ENCODE results near the gene FBXO47.
"Not testable (repeated sequence)": the region's sequence is repeated elsewhere in the genome, so short reads cannot be mapped to it uniquely, and the experiment has no call there.

Gene FBXO47

DNA sequence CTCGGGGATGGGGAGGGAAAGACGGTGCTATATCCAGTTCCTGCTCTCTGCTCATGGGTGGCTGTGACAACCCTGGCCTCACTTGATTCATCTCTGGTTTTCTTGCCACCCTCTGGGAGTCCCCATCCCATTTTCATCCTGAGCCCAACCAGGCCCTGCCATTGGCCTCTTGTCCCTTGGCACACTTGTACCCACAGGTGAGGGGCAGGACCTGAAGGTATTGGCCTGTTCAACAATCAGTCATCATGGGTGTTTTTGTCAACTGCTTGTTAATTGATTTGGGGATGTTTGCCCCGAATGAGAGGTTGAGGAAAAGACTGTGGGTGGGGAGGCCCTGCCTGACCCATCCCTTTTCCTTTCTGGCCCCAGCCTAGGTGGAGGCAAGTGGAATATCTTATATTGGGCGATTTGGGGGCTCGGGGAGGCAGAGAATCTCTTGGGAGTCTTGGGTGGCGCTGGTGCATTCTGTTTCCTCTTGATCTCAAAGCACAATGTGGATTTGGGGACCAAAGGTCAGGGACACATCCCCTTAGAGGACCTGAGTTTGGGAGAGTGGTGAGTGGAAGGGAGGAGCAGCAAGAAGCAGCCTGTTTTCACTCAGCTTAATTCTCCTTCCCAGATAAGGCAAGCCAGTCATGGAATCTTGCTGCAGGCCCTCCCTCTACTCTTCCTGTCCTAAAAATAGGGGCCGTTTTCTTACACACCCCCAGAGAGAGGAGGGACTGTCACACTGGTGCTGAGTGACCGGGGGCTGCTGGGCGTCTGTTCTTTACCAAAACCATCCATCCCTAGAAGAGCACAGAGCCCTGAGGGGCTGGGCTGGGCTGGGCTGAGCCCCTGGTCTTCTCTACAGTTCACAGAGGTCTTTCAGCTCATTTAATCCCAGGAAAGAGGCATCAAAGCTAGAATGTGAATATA lies 46.6 kb downstream of the FBXO47 start:
- no peak for DNase-seq

DNA sequence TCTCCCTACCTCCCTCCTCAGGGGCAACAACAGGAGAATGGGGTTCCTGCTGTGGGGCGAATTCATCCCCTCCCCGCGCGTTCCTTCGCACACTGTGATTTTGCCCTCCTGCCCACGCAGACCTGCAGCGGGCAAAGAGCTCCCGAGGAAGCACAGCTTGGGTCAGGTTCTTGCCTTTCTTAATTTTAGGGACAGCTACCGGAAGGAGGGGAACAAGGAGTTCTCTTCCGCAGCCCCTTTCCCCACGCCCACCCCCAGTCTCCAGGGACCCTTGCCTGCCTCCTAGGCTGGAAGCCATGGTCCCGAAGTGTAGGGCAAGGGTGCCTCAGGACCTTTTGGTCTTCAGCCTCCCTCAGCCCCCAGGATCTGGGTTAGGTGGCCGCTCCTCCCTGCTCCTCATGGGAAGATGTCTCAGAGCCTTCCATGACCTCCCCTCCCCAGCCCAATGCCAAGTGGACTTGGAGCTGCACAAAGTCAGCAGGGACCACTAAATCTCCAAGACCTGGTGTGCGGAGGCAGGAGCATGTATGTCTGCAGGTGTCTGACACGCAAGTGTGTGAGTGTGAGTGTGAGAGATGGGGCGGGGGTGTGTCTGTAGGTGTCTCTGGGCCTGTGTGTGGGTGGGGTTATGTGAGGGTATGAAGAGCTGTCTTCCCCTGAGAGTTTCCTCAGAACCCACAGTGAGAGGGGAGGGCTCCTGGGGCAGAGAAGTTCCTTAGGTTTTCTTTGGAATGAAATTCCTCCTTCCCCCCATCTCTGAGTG lies 47.7 kb downstream of the FBXO47 start:
- no peak for DNase-seq

DNA sequence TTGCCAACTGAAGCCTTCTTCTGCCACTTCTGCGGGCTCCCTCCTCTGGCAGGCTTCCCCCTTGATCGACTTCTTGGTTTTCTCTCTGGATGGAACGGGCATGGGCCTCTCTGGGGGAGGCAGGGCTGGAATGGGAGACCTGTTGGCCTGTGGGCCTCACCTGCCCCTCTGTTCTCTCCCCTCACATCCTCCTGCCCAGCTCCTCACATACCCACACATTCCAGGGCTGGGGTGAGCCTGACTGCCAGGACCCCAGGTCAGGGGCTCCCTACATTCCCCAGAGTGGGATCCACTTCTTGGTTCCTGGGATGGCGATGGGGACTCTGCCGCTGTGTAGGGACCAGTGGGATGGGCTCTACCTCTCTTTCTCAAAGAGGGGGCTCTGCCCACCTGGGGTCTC lies 48.3 kb downstream of the FBXO47 start:
- no peak for DNase-seq

DNA sequence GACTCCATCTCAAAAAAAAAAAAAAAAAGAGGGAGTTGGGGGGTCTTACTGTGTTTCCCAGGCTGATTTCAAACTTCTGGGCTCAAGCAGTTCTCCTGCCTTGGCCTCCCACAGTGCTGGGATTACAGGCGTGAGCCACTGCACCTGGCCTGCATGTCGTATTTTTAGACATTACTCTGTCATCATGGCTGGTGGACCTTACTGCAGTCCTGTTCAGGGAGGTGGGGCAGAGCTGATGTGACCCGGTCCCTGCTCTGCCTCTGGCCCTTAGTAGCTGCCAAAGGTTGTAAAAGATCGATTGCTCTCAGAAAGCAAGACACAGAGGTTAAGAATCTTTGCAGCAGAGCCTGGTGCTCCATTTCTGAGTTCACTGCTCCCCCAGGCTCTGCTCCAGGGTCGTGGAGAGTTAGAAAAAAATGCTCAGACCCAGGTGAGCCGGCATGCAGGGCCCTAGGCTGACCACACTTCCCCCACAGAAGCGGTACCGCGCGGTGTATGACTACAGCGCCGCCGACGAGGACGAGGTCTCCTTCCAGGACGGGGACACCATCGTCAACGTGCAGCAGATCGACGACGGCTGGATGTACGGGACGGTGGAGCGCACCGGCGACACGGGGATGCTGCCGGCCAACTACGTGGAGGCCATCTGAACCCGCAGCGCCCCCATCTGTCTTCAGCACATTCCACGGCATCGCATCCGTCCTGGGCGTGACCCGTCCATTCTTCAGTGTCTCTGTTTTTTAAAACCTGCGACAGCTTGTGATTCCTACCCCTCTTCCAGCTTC lies 48.9 kb downstream of the FBXO47 start:
- DNase-seq = no peak

GRCh38 chr17:38917259-38917658 lies 49.9 kb downstream of the FBXO47 start:
- DNase-seq = no peak

GRCh38 chr17:38916771-38917170 lies 50.4 kb downstream of the FBXO47 start:
- no peak for DNase-seq

DNA sequence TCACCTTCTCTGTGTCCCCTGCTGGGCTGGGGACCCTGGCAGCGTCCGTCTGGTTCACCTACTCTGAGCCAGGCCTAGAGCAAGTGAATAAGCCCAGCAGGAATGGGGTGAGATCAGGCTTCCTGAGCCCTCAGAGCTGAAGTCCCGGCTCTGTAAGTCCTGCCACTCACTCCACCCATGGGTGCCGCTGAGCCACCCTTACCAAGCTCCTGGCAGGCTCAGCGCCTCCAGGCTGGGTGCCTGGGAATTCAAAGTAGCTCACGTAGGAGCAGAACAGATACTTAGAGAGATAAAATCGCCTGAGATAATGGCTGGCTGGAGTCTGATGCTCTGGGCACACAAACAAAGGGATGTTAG lies 51.6 kb downstream of the FBXO47 start:
- DNase-seq = no peak

DNA sequence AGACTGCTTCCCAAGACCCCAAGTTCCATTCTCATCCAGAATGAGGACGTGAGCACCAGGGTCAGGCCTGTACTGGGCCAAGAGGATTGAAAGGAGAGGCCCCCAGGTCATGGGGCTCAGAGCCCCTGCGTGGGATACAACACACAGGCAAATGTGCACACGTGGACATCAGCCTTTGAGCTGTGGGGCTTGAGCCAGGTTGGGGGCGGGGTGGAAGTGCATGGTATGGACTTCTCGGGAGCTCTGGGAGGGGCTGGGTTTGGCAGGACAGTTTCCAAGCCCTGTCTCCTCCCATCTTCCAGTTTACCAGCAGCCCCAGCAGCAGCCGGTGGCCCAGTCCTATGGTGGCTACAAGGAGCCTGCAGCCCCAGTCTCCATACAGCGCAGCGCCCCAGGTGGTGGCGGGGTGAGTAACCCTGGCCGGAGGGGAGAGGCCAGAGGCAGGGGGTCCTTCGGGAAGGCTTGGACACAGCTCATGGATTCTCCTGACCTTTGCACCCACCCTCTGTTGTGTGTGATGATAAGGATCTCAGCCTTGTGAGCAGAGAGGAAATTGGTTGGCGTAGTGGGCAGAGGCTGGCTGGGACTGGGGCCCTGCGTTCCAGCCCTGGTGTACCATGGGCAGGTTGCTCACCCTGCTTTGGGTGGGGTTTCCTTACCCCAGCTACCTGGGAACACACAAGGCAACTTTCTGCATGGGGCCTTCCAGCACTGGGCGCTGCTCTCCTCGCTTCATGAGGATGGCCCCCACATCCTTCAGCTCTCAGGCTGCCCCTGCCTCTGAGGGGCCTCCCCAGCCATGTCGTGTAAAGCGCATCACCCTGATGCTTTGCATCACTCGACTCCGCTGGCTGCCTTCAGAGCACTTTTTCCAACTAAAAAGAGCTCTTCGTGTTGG lies 52.2 kb downstream of the FBXO47 start:
- DNase-seq = no peak

- no peak for DNase-seq
Measured at GRCh38 chr17:38912221-38912813, 54.9 kb downstream of the FBXO47 start.

DNA sequence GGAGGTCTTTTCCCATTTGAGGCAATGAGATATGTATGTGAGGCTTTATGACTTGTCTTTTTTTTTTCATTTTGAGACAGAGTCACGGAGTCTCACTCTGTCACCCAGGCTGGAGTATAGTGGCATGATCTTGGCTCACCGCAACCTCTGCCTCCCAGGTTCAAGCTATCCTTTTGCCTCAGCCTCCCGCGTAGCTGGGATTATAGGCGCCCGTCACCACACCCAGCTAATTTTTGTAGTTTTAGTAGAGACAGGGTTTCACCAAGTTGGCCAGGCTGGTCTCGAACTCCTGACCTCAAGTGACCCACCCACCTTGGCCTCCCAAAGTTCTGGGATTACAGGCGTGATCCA lies 55.5 kb downstream of the FBXO47 start:
- DNase-seq = not testable (repeated sequence)

GRCh38 chr17:38911081-38911730 lies 56.0 kb downstream of the FBXO47 start:
- no peak for DNase-seq

- DNase-seq = no peak
Measured at GRCh38 chr17:38910325-38910724, 56.9 kb downstream of the FBXO47 start.

DNA sequence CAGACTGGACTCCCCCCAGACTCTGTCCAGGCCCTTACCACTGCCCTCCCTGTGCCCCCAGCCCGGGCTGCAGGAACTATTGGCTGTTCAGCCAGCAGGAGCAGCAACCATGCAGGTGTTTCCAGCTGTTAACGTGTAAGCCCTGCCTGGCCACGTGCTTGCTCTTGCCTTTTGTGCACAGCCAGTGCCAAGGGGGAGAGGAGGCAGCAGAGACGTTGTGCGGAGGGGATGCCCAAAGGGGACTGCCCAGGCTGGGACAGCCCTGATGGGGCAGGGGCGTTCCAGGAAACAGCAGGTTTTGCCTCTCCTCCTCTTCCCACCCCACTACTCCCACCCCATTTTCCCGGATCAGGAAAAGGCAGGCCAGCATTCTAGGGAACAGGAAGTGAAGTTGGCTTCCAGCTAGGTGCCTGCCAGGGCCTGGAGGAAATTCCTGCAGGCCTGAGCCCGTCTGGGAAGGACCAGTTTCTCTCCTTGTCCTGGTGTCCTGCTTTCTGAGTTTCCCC lies 58.5 kb downstream of the FBXO47 start:
- DNase-seq = no peak

DNA sequence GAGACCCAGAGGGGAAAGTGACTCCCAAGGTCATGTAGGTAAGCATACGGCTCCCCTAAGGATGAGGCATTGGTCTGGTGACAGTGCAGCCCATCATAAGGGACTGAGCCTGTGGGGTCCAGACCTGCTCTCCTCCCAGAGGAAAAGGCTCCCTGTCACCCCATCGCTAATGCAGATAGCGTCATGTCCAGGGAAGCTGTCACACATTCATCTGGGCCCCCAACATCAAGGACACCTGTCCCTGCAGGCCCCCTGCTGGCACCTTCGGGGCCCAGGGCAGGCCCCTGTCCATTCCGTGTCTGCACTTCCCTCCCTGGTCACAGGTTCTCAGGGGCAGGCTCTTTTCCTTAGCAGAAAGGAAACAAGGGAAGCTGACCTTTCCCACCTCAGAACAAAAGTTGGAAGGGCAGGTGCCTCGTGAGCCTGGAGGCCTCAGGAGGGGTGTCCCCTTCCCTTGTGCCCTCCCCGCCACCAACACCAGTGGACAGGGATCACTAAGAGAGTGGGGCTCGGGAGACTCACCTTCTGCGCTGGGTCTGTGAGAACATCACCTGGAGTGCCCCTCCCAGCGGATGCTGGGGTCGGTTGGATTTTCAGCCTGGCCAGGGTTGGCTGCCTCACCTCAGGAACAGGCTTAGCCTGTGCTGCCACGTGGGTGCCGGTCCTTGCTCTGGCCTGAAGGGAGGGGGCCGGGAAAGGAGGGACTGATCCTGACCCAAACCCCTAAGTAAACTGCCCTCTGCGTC lies 59.1 kb downstream of the FBXO47 start:
- no peak for DNase-seq

DNA sequence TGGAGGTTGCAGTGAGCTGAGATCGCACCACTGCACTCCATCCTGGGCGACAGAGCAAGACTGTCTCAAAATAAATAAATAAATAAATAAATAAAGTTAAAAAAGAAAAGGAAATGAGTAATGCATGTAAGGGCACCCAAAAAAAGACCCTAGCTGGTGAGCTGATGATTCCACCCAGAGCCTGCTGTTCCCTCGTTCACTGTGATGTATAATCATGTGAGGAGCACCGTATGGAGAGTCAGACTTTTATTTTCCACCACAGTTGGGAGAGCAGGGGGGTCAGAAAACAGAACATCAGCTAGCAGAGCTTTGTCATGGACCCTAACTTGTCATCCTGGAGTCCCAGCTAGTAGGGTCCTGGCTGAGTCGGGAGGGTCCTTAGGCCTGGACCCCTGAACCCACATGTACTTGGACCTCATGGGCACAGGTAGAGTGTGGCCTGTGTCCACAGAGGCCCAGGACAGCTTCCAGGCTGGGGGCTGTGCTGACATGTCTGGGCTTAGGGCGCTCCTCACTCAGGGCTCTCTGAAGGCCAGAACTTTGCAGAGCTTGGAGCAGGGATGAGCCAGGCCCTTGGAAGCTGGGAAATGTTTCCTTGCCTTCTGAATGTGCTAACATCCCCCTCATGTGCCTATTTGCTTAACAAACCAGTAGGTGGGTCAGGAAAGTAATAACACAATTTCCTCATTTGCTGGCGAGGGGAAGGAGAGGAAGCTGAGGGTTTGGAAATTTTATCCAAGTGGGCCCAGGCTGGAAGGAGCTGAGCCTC lies 60.6 kb downstream of the FBXO47 start:
- no peak for DNase-seq

GRCh38 chr17:38905375-38905774 lies 61.8 kb downstream of the FBXO47 start:
- DNase-seq = no peak

DNA sequence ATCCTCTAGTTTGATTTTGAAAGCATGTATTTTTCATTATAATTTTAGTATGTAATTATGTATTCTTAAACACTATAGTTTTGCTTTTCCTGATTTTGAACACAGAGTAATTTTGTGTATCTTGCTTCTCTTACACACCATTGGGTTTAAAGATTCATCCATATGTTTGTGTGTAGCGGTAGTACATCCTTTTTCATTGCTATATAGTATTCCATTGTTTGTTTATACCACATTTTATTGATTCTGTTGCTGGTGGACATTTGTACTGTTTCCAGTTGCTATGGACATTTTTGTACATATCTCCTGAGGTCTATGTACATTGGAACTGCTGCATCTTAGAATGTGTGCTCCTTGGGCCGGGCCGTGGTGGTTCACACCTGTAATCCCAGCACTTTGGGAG lies 62.3 kb downstream of the FBXO47 start:
- no peak for DNase-seq

DNA sequence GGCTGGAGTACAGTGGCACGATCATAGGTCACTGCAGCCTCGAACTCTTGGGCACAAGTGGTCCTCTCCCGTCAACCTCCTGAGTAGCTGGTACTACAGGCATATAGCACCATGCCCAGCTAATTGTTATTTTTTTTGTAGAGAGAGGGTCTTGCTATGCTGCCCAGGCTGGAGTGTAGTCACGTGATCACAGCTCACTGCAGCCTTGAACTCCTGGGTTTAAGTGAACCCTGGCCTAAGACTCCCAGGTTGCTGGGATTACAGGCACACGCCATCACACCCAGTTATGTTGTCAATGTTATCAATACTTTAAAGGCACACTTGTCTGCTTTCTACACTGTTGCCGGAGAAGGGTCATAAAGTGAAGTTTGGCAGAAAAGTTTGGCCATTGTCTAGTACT lies 63.8 kb downstream of the FBXO47 start:
- no peak for DNase-seq

GRCh38 chr17:38900978-38901656 lies 66.1 kb downstream of the FBXO47 start:
- no peak for DNase-seq

All from activated CD4-positive, alpha-beta T cell treated with anti-CD3 and anti-CD28 coated beads, Interleukin-2, amount 50 U/mL, for 1 hour (primary cell).